DMS153 (cell line): ENCODE data around the gene DDX43.
A peak's percentile ranks its signal among the peaks of the same experiment; 100 is the strongest.
"Not testable (repeated sequence)": the region's sequence is repeated elsewhere in the genome, so short reads cannot be mapped to it uniquely, and the experiment has no call there.

Experiments
- DNase-seq: peaks from one replicate; lab custom pipeline; 2025; lab: John Stamatoyannopoulos, UW

The DDX43 gene

DNA sequence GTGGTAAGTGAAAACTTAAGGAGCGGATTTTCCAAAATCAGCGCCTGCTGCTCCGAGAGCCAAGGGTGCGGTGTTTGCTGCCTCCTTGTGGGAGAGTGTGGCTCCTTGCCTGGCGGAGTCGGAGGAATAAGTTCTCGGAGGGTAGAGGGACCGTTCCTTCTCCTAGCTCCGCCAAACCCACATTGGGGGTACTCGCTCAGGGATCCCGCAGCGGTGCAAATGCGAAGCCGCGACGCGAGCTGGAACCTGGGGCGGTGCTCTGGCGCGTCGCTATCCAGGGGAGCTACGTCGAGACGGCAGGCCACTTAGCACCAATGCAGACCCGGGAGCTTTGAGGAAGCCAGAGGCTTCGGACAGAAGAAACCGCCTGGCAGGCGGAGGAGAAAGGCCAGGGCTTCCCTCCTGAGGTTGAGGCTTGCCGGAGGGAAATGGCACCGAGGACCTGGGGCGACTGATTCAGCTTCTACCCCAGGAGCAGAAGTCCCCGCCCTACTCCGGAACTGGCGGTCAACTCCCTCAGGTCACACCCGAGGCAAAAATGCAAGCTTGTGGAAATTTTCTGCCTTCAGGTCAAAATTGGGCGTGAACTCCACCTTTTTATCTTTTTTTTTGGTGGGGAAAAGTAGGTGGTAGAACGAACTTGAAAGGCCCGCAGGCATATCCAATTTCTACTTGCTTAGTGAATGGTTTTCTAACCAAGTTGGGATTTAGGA is 5.7 kb upstream of the DDX43 start:
- DNase-seq = peak; percentile 51

- DNase-seq = no peak
Measured at GRCh38 chr6:73389854-73390253, 4.8 kb upstream of the DDX43 start.

- DNase-seq = no peak
Measured at GRCh38 chr6:73391675-73392074, 3.0 kb upstream of the DDX43 start.

- DNase-seq = not testable (repeated sequence)
Measured at GRCh38 chr6:73392188-73392587, 2.4 kb upstream of the DDX43 start.

GRCh38 chr6:73393278-73393677 is 1.4 kb upstream of the DDX43 start:
- DNase-seq = no peak

DNA sequence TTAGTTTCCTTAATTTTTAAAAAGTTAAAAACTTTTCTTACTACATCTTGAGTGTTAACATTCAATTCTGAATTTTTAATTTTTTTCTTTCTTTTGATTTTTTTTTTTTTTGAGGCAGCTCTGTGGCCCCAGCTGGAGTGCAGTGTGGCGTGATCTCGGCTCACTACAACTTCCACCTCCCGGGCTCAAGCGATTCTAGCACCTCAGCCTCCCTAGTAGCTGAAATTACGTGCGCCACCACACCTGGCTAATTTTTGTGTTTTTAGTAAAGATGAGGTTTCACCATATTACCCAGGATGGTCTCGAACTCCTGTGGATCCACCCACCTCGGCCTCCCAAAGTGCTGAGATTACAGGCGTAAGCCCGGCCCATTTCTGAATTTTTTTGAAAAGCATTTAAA is 1.2 kb downstream of the DDX43 start:
- DNase-seq = no peak

GRCh38 chr6:73400656-73401055 is 6.0 kb downstream of the DDX43 start:
- no peak for DNase-seq

DNA sequence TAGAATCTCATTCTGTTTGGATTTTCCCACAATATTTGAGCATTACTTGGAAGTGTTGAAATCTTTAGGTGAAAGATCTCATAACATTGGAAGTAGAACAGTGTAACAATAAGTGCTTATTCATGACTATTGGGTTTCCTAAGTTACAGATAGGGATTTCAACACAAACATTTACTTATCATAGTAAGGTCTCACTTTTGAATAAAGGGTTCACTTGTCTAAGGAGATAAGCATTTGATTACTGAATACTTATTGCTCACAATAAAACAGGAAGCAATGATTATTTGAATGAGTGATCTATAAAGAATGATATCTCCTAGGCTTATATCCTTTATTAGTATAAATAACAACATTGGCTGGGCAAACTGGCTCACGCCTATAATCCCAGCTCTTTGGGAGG is 14.8 kb downstream of the DDX43 start:
- no peak for DNase-seq

DNA sequence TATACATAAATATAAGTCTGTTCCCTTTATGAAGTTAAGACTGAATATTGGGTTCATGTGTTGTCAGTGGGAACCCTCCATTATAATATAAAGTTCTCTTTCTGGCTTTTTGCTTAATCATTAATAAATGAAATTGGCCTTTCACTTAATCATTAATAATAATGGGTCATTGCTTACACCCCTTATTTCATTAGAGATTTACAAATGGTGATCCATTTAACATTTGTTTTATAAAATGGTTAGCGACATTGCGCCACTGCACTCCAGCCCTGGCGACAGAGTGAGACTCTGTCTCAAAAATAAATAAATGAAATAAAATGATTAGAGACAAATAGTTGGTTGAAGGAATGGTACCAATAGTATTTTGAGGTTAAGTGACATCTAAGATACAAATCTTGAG is 18.5 kb downstream of the DDX43 start:
- no peak for DNase-seq

- DNase-seq = no peak
Measured at GRCh38 chr6:73418081-73418741, 23.6 kb downstream of the DDX43 start.

GRCh38 chr6:73421534-73421933 is 26.9 kb downstream of the DDX43 start:
- DNase-seq = no peak

- no peak for DNase-seq
Measured at GRCh38 chr6:73435236-73435635, 40.6 kb downstream of the DDX43 start.

- DNase-seq = no peak
Measured at GRCh38 chr6:73443555-73443954, 48.9 kb downstream of the DDX43 start.

DNA sequence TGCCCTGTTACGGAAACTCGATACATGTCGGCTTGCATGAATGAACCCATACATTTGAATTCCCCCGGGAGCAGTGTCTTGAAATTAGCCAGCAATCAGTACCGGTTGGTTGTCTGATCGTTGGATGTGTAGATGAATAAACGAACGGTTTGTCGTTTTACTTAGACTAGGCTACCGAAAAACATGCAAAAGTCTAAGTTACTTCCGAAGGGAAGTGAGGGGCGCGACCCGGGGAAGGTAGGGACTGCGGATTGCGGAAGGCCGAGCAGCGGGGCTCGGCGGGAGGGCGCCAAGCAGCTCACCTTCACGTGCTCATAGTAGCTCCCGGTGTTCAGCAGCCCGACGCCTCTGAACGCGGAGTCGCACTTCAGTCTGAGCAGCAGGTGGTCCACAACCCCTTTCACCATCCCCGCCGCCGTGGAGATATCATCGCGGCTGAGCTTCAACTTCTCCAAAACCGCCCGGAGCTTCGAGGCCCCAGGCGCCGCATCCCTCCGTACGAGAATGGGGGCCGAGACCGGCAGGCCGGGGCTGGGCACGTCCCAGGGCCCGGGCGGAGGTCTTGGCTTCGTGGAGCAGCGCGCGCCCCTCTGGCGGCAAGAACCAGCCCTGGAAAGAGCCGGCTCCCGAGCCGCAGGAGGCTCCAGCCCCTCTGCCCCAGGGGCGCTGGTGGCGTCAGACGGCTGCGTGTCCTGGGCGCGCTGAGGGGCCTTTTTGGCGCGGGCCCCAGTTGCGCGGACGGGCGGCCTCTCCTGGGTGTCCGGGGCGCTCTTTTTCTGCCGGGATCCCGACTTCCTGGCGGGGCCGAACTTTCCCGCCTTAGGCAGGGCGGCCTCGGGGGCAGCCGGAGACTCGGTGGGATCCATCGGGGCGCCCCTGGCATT is 56.8 kb downstream of the DDX43 start:
- peak; percentile 64 for DNase-seq

DNA sequence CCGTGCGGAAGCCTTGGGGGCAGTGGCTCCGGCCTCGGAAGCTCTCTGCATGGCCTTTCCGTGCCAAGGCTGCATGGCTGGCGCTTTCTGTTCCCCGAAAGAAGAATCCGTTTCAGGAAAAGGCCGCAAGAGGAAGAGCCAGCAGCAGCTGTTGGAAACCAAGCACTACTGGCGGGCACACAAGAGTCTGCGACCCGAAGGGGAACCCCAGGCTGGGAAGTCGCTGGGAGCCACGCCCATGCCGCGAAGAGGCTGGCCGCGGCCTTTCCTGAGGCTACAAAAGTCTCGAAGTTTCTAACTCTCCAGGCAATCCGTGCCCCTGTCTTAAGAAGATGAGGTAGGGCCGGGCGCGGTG is 57.5 kb downstream of the DDX43 start, which contains the start of gene CGAS:
CGAS (minus strand) TSS at position 191 of the 355 bp plus-strand sequence; CDS start at position 75, 116 bp downstream.
- DNase-seq = peak; percentile 56

DNA sequence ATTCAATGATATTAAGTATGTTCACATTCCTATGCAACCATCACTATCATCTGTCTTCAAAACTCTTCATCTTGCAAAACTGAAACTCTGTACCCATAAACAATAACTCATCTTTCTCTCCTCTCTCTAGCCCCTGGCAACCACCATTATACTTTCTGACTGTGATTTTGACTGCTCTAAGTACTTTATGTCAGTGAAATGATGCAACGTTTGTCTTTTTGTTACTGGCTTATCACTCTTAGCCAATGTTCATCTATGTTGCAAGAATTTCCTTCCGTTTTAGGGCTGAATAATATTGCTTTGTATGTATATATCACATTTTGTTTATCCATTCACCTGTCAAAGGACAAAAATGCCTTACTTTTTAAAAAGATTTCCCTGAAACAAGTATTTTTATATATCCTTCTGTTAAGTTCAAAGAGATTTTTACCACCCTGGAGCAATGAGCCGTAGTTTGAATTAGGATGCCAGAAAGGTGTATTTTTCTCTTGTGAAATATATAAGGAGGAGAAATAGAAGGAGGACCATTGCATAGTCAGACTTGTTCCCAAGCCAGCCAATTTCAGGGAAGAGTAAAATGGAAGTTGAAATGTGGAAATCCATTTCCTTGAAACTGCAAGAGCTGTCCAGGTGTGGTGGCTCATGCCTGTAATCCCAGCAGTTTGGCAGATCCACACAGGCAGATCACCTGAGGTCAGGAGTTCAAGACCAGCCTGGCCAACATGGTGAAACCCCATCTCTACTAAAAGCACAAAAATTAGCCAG is 61.4 kb downstream of the DDX43 start:
- no peak for DNase-seq

DNA sequence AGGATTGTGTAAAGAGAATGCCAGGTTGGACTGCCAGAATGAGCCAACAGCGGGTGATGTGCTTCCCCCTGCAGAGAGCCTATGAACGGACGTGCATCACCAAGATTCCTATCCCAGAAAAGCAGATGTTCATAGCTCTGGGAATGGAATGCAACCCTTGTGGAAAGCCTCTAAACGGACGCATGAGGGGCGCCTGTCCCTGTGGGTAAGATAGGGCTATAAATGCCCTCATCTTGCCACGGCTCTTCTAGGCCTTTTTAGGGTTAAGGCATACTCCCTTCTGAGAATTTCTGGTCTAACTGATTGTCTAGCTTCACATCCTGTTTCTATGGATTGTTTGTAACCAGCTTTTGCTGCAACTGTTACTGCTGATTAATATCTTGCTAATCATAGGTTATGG is 64.8 kb downstream of the DDX43 start:
- not testable (repeated sequence) for DNase-seq

DNA sequence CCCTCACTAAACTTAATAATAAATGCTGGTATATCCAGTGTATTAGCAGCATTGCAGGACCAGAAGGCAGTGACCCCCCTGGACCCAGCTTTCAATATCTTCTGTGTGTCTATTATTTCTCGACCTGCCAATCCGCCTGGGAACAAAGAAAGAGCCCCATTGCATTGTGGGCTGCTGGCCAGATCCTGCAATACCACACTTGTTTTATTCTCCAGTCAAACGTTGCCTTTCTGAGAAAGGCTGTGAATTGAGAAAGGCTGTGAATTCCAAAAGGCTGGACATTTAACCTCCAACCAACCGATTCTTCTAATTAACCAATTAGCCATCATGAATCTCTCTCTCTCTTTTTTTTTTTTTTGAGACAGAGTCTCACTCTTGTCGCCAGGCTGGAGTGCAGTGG is 65.4 kb downstream of the DDX43 start:
- DNase-seq = no peak

DNA sequence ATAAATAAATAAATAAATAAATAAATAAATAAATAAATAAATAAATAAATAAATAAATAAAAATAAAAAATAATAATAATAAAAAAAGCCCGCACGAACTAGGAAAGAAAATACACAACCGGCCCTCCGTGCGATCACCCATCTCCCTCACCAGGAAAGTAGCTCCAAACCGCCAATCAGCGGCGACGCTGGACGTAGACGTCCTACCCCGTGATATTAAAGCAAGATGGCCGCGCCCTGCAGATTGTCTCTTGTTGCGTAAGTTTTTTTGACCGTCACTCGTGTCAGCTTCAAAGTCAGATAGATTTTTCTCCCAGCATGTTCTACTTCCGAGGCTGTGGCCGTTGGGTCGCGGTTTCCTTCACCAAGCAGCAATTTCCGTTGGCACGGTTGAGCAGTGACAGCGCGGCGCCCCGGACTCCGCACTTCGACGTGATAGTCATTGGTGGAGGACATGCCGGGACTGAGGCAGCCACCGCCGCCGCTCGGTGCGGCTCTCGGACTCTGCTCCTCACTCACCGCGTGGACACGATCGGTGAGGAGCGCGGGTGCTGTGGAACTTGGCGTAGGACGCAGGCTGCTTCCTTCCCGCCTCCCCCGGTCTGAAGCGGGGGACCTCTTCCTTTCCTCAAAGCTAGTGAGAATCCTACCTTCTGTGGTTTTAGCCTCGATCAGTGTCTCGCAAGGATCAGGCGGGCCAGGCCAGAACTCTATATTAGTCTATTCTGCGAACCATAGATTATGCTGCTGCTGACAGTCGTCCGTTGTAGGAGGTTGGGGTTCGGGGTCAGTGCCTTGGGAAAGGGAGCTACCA is 67.1 kb downstream of the DDX43 start, which contains the start of gene MTO1:
MTO1 (plus strand) TSS at position 201 of the 814 bp plus-strand sequence; CDS start at position 319, 118 bp downstream.
- DNase-seq = peak; percentile 85
